HPDE6-E6E7 (cell line): ENCODE measurements around the gene MOV10L1.
"Not testable (repeated sequence)": the region's sequence is repeated elsewhere in the genome, so short reads cannot be mapped to it uniquely, and the experiment has no call there.

Source experiments
- DNase-seq: peaks from one replicate; pipeline ENCODE4 v3.0.0; 2011; ENCODE audit warnings: missing footprints; ENCODE audit errors: extremely low spot score

MOV10L1 gene

GRCh38 chr22:50157709-50158375 lies 68.0 kb downstream of the MOV10L1 start:
- DNase-seq, result peak; percentile 49

- no peak for DNase-seq
Measured at GRCh38 chr22:50160947-50161346, 71.1 kb downstream of the MOV10L1 start.

DNA sequence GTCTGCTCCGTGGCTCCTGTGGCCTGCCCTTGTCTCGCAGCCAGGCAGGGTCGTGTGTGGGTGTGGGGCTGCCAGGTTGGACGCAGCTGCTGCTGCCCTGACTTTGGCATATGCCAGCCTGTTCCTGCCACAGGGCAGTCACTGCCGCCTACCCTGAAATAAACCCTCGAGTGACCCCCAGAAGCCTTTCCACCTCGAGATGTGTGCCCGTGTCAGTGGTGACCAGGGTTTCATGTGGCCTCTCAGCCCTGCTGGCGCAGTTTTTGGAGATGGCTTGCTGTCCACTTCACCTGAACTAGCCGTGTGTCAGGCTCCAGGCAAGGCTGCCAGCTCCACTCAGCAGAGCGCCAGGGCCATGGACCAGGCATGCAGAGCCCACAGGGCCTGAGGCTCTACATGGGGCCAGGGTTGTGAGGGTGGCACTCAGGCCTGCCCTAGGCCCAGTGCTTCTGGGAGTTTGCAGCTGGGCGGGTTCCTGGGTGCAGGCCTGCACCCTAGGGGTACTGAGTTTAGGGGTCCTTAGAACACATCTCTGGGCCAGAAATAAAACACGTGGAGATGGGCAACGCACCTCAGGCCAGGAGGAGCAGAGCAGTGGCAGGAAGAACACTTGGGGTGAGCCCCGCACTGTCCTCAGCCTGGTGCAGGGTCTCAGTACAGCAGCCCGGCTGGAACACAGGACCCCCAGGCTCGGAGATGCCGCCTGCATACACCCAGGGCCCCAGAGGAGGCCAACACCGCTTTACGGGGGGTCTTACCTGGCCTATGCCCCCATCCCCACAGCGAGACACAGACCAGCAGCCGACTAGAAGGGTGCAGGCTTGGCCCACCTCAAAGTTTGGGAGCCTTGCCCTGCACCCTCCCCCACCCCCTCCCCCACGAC lies 71.9 kb downstream of the MOV10L1 start:
- DNase-seq, result no peak

DNA sequence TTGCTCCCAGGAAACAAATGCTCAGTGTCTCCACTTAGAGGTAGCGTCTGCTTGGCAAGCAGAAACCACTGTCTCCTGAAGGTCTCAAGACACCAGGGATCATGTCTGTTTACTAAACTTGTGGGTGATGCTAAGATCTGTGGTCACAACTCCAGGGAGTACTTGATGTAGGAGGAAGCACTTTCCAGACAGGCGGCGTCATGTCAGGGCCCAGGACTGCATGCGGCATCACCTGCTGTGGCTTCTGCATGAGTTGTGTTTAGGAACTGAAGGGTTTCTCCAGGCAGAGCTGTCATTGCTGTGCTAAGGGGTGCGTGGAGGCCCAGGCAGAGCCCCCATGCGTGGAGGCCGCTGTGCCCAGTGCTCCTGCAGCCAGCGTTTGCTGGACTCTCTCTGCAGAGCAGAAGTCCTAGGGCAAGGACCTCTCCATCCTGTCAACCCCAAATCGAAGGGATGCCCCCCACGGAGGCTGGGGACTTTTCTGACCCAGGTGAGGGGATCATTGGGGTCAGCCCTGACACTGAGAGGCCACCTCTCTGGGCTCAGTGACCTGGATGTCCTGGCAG lies 72.7 kb downstream of the MOV10L1 start:
- DNase-seq, result no peak

- DNase-seq, result no peak
Measured at GRCh38 chr22:50165436-50166123, 75.8 kb downstream of the MOV10L1 start.

GRCh38 chr22:50167689-50168489 lies 78.1 kb downstream of the MOV10L1 start:
- no peak for DNase-seq

GRCh38 chr22:50168490-50169180 lies 78.8 kb downstream of the MOV10L1 start:
- not testable (repeated sequence) for DNase-seq

DNA sequence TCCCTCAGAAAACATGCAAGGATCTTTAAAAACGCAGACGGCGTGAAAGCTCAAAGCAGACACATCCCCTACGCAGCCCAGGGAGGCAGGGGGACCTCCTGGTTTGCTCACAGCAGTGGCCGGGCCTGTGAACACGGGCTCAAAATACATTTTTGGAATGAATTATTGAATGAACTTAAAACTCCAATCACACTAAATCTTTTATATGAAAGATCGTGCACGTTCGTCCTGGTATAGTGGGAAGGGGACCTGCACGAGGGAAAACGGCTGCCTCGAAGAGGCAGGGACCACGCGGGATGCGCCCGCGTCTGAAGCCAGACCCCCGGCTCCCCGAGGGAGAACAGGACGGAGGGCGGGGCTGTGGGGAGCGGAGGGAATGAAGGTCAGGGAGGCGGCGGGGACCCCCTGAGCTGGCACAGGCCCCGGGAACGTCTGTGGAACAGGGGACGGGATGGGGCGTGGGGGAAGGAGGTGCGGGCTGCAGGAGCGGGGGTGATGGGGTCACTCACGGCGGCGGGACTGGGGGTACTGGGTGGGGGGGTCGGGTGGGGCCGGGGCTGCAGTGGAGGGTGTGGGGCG lies 79.5 kb downstream of the MOV10L1 start:
- no peak for DNase-seq

- no peak for DNase-seq
Measured at GRCh38 chr22:50169774-50170341, 80.1 kb downstream of the MOV10L1 start.

DNA sequence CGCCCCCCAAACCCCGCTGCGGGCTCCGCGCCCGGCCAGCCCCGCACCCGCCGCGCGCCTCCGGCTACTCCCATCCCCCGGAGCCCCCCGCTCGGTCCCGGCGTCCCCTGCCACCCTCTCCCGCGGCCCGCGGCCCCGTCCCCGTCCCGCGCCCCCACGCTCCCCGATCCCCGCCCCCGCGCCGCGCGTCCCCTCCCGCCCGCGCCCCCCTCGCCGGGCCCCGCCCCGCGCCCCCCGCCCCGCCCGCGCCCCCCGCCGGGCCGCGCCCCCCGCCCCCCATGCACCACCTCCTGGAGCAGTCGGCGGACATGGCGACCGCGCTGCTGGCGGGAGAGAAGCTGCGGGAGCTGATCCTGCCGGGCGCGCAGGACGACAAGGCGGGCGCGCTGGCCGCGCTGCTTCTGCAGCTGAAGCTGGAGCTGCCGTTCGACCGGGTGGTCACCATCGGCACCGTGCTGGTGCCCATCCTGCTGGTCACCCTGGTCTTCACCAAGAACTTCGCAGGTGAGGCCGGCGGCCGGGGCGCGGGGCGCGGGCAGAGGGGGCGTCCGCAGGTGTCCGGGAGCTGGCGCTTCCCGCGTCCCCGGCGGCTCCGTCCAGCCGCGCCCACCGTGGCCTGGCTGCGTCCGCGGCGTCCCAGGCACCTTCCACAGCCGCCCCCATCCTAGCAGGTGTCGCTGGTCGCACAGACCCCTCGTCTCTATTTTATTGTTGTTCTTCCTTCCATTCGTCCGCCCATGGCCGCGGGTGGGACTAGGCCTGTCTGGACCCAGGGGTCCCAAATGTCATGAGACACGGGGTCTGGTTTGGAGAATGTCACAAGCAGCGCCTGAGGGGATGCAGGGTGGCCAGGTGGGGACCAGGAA lies 80.9 kb downstream of the MOV10L1 start, which contains the start of gene PANX2:
TSS of gene PANX2 (plus strand) at position 279 of the 866 bp plus-strand sequence. CDS start at position 279, 0 bp downstream.
- no peak for DNase-seq

DNA sequence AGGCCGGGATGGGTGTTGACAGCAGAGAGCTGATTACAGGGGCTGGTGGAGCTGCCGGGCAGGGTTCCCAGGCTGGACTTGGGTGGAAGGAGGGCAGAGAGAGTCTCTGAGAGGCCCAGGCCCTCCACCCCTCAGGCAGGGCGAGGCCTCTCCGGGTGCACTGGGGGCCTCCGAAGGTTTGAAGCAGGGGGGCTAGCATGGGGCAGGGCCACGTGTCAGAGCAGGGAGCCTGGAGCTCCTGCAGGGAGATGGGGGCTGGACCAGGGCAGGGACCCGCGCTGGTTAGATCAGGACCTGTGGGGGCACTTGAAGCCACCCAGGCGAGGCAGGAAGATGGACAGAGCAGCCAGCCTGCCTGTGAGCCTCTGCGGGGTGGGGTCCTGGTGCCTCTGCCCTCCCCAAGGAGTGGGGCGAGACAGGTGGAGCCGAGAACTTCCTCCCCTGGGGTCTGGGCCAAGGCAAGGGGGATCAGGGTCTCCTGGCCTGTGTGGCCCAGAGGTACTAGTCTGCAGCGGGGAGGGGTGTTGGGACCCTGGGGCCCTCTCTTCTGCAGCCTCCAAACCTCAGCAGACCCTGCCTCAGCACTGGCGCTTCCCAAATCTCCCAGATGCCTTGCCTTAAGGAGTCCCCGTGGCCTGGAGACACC lies 81.6 kb downstream of the MOV10L1 start:
- DNase-seq, result no peak

DNA sequence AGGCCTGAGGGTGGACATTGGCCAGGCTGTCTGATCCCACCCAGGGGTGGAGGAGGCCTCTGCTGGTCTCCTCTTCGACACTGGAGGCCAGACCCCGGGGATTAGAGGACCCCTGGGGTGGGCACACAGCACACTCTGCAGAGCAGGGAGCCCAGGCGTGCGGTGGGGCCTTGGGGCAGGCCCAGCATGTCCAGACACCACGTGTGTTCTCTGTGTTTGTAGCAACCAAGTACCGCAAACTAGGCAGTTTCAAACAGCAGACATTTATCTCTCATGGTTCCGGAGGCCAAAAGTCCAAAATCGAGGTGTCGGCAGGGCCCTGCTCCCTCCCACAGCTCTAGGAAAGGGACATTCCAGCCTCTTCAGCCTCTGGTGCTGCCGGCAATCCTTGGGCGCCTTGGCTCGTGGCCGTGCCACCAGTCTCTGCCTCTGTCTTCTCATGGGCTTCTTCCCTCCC lies 82.2 kb downstream of the MOV10L1 start:
- DNase-seq, result no peak

DNA sequence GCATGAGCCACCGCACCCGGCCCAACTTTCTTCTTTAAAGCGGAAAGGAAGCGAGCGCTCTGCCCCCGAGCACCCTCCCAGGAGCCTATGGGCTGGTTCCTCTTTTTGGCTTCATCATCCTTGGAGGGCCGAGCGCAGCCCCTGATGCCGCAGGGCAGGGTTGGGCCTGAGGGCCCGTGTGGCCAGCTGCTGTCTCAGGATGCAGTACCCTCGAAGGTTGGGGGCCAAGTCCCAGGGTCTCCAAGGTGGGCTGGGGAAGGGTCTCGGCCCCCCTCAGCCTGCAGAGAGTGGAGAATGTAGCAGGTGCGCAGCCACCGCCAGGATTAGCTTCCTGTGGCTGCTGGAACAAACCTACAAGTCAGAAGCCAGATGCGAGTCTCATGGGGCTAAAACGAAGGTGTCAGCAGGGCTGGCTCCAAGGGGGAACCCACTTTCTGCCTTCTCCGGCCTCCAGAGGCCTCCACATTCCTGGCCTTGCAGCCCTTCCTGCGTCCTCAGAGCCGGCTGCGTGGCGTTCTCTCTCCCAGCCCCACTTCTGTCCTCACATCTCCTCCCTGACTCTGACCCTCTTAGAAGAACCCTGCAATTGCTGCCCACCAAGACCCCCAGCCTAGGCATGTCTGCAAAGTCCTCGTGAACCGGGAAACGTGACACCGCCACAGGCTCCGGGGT lies 83.6 kb downstream of the MOV10L1 start:
- no peak for DNase-seq

GRCh38 chr22:50173983-50174355 lies 84.2 kb downstream of the MOV10L1 start:
- no peak for DNase-seq

GRCh38 chr22:50174382-50175190 lies 84.8 kb downstream of the MOV10L1 start:
- DNase-seq, result no peak

GRCh38 chr22:50175191-50175461 lies 85.3 kb downstream of the MOV10L1 start:
- no peak for DNase-seq
